ENCODE data around the gene PPFIA3.
"Not testable (repeated sequence)": the region's sequence is repeated elsewhere in the genome, so short reads cannot be mapped to it uniquely, and the experiment has no call there.

DNA sequence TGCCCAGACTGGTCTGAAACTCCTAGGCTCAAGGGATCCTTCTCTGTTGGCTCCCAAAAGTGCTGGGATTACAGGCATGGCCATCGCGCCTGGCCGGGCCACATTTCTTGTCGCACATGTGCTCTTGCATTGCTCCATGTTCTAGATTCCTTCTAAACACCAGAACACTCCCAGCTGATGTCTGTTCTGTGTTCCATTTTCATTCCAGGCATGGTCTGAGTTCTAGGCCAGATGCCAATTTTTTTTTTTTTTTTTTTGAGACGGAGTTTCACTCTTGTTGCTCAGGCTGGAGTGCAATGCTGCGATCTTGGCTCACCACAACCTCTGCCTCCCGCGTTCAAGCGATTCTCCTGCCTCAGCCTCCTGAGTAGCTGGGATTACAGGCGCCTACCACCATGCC, 2.5 kb downstream of the PPFIA3 start:
- TF ChIP-seq, protein P1, sequence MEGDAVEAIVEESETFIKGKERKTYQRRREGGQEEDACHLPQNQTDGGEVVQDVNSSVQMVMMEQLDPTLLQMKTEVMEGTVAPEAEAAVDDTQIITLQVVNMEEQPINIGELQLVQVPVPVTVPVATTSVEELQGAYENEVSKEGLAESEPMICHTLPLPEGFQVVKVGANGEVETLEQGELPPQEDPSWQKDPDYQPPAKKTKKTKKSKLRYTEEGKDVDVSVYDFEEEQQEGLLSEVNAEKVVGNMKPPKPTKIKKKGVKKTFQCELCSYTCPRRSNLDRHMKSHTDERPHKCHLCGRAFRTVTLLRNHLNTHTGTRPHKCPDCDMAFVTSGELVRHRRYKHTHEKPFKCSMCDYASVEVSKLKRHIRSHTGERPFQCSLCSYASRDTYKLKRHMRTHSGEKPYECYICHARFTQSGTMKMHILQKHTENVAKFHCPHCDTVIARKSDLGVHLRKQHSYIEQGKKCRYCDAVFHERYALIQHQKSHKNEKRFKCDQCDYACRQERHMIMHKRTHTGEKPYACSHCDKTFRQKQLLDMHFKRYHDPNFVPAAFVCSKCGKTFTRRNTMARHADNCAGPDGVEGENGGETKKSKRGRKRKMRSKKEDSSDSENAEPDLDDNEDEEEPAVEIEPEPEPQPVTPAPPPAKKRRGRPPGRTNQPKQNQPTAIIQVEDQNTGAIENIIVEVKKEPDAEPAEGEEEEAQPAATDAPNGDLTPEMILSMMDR (IDR thresholded peaks at IDR 0.05) = not testable (repeated sequence)
- not testable (repeated sequence) for TF ChIP-seq EZH2 (IDR thresholded peaks at IDR 0.05; ENCODE audit: borderline replicate concordance, insufficient read depth, low read depth, low read length, poor library complexity, severe bottlenecking)
